Retinal pigment epithelial cell (primary cell): Measurements from ENCODE around the gene NSFL1C.

Source experiments
- DNase-seq: peaks from one replicate; pipeline ENCODE4 v3.0.0-alpha.2; 2010; ENCODE audit warnings: low read depth
- H3K4me3 ChIP-seq: 2 replicates; pipeline ENCODE4 v1.5.1; 2011; ENCODE audit warnings: mild to moderate bottlenecking, low read length, control low read depth, moderate library complexity
- CTCF ChIP-seq: conservative IDR thresholded peaks from 2 replicates; pipeline ENCODE4 v1.5.1; 2011; ENCODE audit warnings: low read depth, low read length, control low read depth, inconsistent platforms

The NSFL1C gene

DNA sequence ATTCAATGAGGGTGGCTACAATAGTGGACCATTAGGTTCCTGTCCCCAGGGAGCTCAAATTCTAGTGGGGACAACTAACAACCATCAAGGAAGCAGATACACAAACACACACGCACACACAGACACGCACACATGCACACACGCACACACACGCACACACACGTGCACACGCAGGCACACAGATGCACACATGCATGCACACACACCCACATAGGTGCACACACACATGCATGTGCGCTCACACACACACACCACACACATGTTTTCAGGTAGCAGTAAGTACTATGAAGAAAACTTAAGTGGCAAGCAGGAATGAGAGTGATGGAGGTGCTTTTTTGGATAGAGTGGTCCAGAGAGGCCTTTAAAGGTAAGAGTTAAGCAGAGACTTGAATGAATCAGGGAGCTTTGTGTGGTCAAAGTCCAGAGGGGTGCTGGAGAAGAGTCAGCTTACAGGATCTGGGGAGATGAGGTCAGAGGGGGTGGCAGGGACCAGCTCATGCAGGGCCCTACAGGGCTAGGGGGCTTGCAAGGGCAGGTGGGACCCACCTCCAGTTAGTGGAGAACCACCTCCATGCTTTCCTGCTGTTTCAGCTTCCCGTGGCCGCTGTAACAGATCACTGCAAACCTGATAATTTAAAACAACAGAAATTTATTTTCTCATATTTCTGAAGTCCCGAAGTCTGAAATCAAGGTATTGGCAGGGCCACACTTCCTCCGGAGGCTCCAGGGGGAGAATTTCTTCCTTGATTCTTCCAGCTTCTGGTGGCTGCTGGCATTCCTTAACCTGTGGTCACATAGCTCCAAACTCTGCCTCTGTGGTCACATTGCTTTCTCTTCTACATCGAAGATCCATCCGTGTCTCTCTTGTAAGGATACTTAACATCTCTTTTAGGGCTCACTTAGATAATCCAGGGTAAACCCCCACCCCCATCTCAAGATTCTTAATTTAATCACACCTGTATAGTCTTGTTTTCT, 6.9 kb upstream of the NSFL1C start:
- H3K4me3 ChIP-seq: no peak overlapping the region
- no peak for TF ChIP-seq CTCF
- no peak for DNase-seq

DNA sequence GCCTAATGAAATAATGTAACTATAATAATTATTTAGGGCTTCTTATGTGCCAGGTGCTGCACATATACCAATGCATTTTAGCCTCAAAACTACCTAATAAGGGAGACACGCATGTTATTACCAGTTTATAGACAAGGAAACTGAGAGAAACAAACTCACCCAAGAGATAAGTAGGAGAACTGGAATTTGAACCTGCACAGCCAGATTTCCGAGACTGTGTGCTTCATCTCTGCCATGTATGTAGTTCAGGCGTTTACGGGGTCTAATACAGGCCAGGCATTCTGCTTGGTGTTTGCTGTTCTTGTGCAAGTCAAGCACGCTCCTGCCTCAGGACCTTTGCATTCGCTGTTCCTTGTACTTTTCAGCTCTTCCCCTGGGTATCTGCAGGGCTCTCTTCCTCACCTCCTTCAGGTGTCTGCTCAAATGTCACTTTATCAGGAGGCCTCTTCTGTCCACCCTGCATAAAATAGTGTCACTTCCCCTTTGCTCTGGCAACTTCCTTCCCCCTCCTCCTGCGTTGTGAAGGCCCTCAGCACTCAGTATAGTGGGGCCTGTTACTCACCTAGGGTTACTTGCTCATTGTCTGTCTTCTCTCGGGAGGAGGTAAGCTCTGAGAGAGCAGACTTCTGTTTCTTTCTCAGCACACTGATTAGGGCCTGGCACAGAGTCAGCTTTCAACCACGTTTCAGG, 6.1 kb upstream of the NSFL1C start:
- DNase-seq: no peak
- no peak overlapping the region for H3K4me3 ChIP-seq
- TF ChIP-seq CTCF: no peak

DNA sequence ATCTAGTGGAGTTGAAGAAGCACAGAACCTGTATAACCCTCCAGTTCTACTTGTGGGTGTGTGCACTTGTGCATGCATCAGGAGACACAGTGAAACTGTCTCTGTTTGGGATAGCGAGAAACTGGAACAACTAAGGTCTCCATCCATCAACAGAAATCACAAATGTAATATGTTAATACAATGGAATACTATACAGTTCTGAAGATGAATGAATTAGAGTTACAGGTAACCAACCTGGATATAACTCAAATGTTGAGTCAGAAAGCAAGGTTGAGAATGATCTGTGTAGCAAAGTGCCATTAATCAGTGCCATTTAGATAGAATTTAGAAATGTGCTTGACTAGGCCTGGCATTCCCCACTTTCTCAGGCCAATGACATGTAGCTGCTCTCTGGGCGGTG, 4.6 kb upstream of the NSFL1C start:
- H3K4me3 ChIP-seq: no peak overlapping the region
- TF ChIP-seq CTCF: no peak
- DNase-seq: no peak

- H3K4me3 ChIP-seq: no peak overlapping the region
- peak; percentile 90 for TF ChIP-seq CTCF
- DNase-seq: peak; percentile 92
Observed at GRCh38 chr20:1469925-1470571, 3.4 kb upstream of the NSFL1C start.

- no peak overlapping the region for H3K4me3 ChIP-seq
- no peak for TF ChIP-seq CTCF
- no peak for DNase-seq
Observed at GRCh38 chr20:1469306-1469905, 2.8 kb upstream of the NSFL1C start.

DNA sequence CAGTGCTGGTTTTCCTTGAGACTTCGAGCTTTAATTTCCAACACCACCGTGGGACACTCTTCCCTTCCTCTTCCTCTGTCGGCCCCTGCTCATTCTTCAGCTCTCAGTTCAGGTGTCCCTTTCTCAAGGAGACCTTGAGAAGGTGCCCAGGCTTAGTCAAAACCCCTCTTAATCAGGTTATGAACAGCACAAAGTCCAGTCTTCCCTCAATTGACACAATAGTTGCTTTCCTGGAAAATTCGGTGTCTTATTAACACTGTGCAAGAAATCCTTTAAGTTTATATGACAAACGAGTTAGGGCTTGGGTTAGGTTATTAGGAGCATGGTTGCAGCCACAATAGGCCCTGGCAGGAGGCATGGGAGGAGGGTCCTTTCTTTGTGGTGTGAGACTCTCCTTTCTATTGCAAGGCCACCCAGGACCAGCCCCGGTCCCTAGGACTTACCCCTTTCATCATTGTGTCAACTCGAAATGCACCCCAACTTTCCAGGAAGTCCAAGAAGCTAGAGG, 1.5 kb upstream of the NSFL1C start:
- no peak for DNase-seq
- no peak overlapping the region for H3K4me3 ChIP-seq
- TF ChIP-seq CTCF: no peak
